Large intestine (tissue), 3 donors: ENCODE measurements around the gene AGAP1. TPM values are rescaled to one million over a fixed set of nuclear protein-coding genes. Genes with fewer than 3 reads are reported as not detected.

Experiments used
- DNase-seq, 2 donors: peaks; one replicate each; pipeline versions ENCODE4 v3.0.0 to v3.0.0-alpha.2; 2013
- H3K27ac ChIP-seq: one replicate; pipeline ENCODE4 v1.5.1; 2013; ENCODE audit warnings: low read length
- H3K27me3 ChIP-seq: 2 replicates; pipeline ENCODE4 v1.6.1; 2013; ENCODE audit warnings: low read length; ENCODE audit not compliant: control insufficient read depth, insufficient read depth
- H3K36me3 ChIP-seq: 2 replicates; pipeline ENCODE4 v1.6.1; 2013; ENCODE audit warnings: low read length; ENCODE audit not compliant: control insufficient read depth, insufficient read depth
- H3K4me1 ChIP-seq: one replicate; pipeline ENCODE4 v1.6.1; 2013; ENCODE audit warnings: low read length; ENCODE audit not compliant: control insufficient read depth, insufficient read depth
- H3K4me3 ChIP-seq: one replicate; pipeline ENCODE4 v1.5.1; 2013; ENCODE audit warnings: low read length
- H3K9me3 ChIP-seq: one replicate; pipeline ENCODE4 v1.6.1; 2013; ENCODE audit warnings: mild to moderate bottlenecking, low read depth, low read length, moderate library complexity; ENCODE audit not compliant: control insufficient read depth
- WGBS: methylation state at CpG from one replicate; pipeline ENCODE4 v1.1.5; 2013; ENCODE audit warnings: low lambda C conversion rate; ENCODE audit not compliant: insufficient coverage; 5-methylcytosine and 5-hydroxymethylcytosine counted together
- polyA plus RNA-seq: library from polyadenylated mRNA; unstranded; fragments of 120-200 nt; gene quantifications from one replicate; pipeline ENCODE4 v1.2.1, GENCODE V29; 2013

Gene AGAP1
- polyA plus RNA-seq, 1 donor, result 18.0 TPM

GRCh38 chr2:235507928-235508327, 14.1 kb downstream of the AGAP1 start:
- no peaks in the 10 kb centered on the region for H3K27me3 ChIP-seq
- H3K36me3 ChIP-seq, result peaks cover 2% of the 10 kb centered on the region
- H3K4me1 ChIP-seq, result peaks cover 39% of the 10 kb centered on the region
- WGBS, result no CpG with 5 or more reads among the region's 6 CpGs
- no peak overlapping the region for H3K4me3 ChIP-seq
- H3K9me3 ChIP-seq, result no peaks in the 10 kb centered on the region
- H3K27ac ChIP-seq, result no peak overlapping the region
- DNase-seq, result no peak

- no peak for DNase-seq
- Histone ChIP-seq H3K4me3 (no peak overlapping the region), H3K27me3 (no peaks in the 10 kb centered on the region), H3K27ac (no peak overlapping the region), H3K9me3 (no peaks in the 10 kb centered on the region), H3K4me1 (peaks cover 46% of the 10 kb centered on the region), H3K36me3 (peaks cover 2% of the 10 kb centered on the region)
- 100% methylated on average over 3 of the region's 26 CpGs for WGBS
These were observed 14.7 kb downstream of the AGAP1 start for GRCh38 chr2:235508371-235509160.

GRCh38 chr2:235510318-235510717, 16.5 kb downstream of the AGAP1 start:
- no peak overlapping the region for H3K4me3 ChIP-seq
- peaks cover 51% of the 10 kb centered on the region for H3K4me1 ChIP-seq
- WGBS, result no CpG with 5 or more reads among the region's 4 CpGs
- no peaks in the 10 kb centered on the region for H3K9me3 ChIP-seq
- H3K36me3 ChIP-seq, result peaks cover 2% of the 10 kb centered on the region
- H3K27ac ChIP-seq, result peak overlapping the region; percentile 84
- H3K27me3 ChIP-seq, result no peaks in the 10 kb centered on the region
- DNase-seq, result peak in 1 of 2 donors; percentile 55

GRCh38 chr2:235511187-235511661, 17.4 kb downstream of the AGAP1 start:
- H3K4me3 ChIP-seq, result no peak overlapping the region
- peaks cover 2% of the 10 kb centered on the region for H3K36me3 ChIP-seq
- peaks cover 5% of the 10 kb centered on the region for H3K9me3 ChIP-seq
- WGBS, result no CpG with 5 or more reads among the region's 7 CpGs
- no peaks in the 10 kb centered on the region for H3K27me3 ChIP-seq
- DNase-seq, result peak; percentile 84 to 95
- peak overlapping the region; percentile 84 for H3K27ac ChIP-seq
- peaks cover 49% of the 10 kb centered on the region for H3K4me1 ChIP-seq

- Histone ChIP-seq H3K4me3 (no peak overlapping the region), H3K36me3 (peaks cover 6% of the 10 kb centered on the region), H3K9me3 (peaks cover 10% of the 10 kb centered on the region), H3K27ac (peak overlapping the region; percentile 84), H3K27me3 (no peaks in the 10 kb centered on the region), H3K4me1 (peaks cover 45% of the 10 kb centered on the region)
- peak in 1 of 2 donors; percentile 49 for DNase-seq
- WGBS, result 79% methylated on average over 3 of the region's 9 CpGs
These were observed 18.2 kb downstream of the AGAP1 start for GRCh38 chr2:235511751-235512698.

- Histone ChIP-seq H3K27me3 (no peaks in the 10 kb centered on the region), H3K4me3 (no peak overlapping the region), H3K9me3 (peaks cover 10% of the 10 kb centered on the region), H3K4me1 (peaks cover 45% of the 10 kb centered on the region), H3K27ac (peak overlapping the region; percentile 84), H3K36me3 (peaks cover 3% of the 10 kb centered on the region)
- WGBS, result no CpG with 5 or more reads among the region's 4 CpGs
- peak; percentile 89 to 94 for DNase-seq
These were observed 18.8 kb downstream of the AGAP1 start for GRCh38 chr2:235512699-235513053.

- Histone ChIP-seq H3K27ac (peak overlapping the region; percentile 84), H3K4me1 (peaks cover 45% of the 10 kb centered on the region)
- DNase-seq, result no peak
These were observed 20.3 kb downstream of the AGAP1 start for GRCh38 chr2:235513984-235514626.

GRCh38 chr2:235514627-235515363, 21.0 kb downstream of the AGAP1 start:
- Histone ChIP-seq H3K27me3 (no peaks in the 10 kb centered on the region), H3K27ac (peak overlapping the region; percentile 84), H3K36me3 (peaks cover 3% of the 10 kb centered on the region), H3K4me1 (peaks cover 45% of the 10 kb centered on the region), H3K4me3 (no peak overlapping the region), H3K9me3 (peaks cover 10% of the 10 kb centered on the region)
- no CpG with 5 or more reads among the region's 10 CpGs for WGBS
- peak; percentile 97 to 99 for DNase-seq

More at GRCh38 chr2:235513984-235514626, 20.3 kb downstream of the AGAP1 start:
- Histone ChIP-seq H3K4me3 (no peak overlapping the region), H3K27me3 (no peaks in the 10 kb centered on the region), H3K36me3 (peaks cover 3% of the 10 kb centered on the region), H3K9me3 (peaks cover 10% of the 10 kb centered on the region)
- WGBS, result no CpG with 5 or more reads among the region's 14 CpGs

GRCh38 chr2:235515364-235515742, 21.5 kb downstream of the AGAP1 start:
- Histone ChIP-seq H3K27ac (peak overlapping the region; percentile 84), H3K4me3 (no peak overlapping the region), H3K4me1 (peaks cover 45% of the 10 kb centered on the region), H3K36me3 (peaks cover 3% of the 10 kb centered on the region), H3K9me3 (peaks cover 10% of the 10 kb centered on the region), H3K27me3 (no peaks in the 10 kb centered on the region)
- DNase-seq, result no peak
- WGBS, result no CpG with 5 or more reads among the region's 7 CpGs
